HepG2 (cell line): Measurements from ENCODE around the gene CPNE8. TPM values are rescaled to one million over a fixed set of nuclear protein-coding genes. Genes with fewer than 3 reads are reported as not detected.
A peak's percentile ranks its signal among the peaks of the same experiment; 100 is the strongest.

Experiments
- ATAC-seq: fragments of 200-7000 bp; cut with Tn5 transposase; 3 replicates; pipeline ENCODE4 v1.9.1; 2020; ENCODE audit warnings: mild to moderate bottlenecking, moderate library complexity
- BruUV-seq: library from RNA; stranded (reverse); fragments of 400-500 nt; replicated peaks from 2 replicates; lab custom pipeline; 2021; lab: Mats Ljungman, UMichigan
- CTCF ChIA-PET: fragments of 300-600 bp; formaldehyde crosslinking; extraction: SDS; loops from one replicate; lab custom pipeline; 2021; ENCODE audit warnings: low total read pairs, inconsistent platforms, low intra/inter-chr PET ratio; lab: Yijun Ruan, JAX
- POLR2A ChIA-PET: fragments of 350-600 bp; sonication (Branson Sonifier 250); formaldehyde crosslinking; loops from one replicate; lab custom pipeline; 2020; ENCODE audit warnings: antibody characterized with exemption, inconsistent platforms; lab: Yijun Ruan, JAX
- DNase-seq: peaks from one replicate; pipeline ENCODE4 v3.0.0-alpha.2; 2015; ENCODE audit warnings: low spot score
- FAIRE-seq: peaks from 3 replicates; lab custom pipeline; 2011; peaks lifted over from hg19 to GRCh38; lab: Jason Lieb, UNC
- H2AFZ ChIP-seq: one replicate; pipeline ENCODE4 v1.6.1; 2011; ENCODE audit warnings: low read length, inconsistent platforms
- H3K27ac ChIP-seq: fragments of 300-600 bp; 3 replicates; pipeline ENCODE4 v1.8.0; 2011; ENCODE audit warnings: mixed run types, mild to moderate bottlenecking, mixed read lengths, low read length, inconsistent platforms; ENCODE audit not compliant: insufficient read depth; ENCODE audit errors: extremely low read length
- H3K27me3 ChIP-seq, 2 experiments: fragments of 200-600 bp in 1 of 2; 2 replicates in 1 of 2; 3 replicates in 1 of 2; pipeline versions ENCODE4 v1.6.0 to v1.8.0; 2011; ENCODE audit warnings: low read length in 2 of 2, mild to moderate bottlenecking in 2 of 2, moderate library complexity in 2 of 2, inconsistent platforms in 1 of 2; ENCODE audit not compliant: insufficient read depth in 2 of 2, control insufficient read depth in 1 of 2
- H3K36me3 ChIP-seq, 2 experiments: fragments of 200-600 bp in 1 of 2; replicated peaks in 1 of 2; 2 replicates in 1 of 2; 3 replicates in 1 of 2; pipeline versions ENCODE4 v1.5.1 to v1.8.0; 2011; ENCODE audit warnings: low read length in 2 of 2, inconsistent platforms in 1 of 2; ENCODE audit not compliant: insufficient read depth in 2 of 2, control insufficient read depth in 1 of 2
- H3K4me1 ChIP-seq: 2 replicates; pipeline ENCODE4 v1.5.1; 2012; ENCODE audit warnings: low read length, inconsistent platforms; ENCODE audit not compliant: insufficient read depth
- H3K4me2 ChIP-seq: 2 replicates; pipeline ENCODE4 v1.6.0; 2011; ENCODE audit warnings: low read depth, low read length, inconsistent platforms
- H3K4me3 ChIP-seq, 3 experiments: fragments of 200-600 bp in 1 of 3; sonication (generic), shearing (Covaris generic) in 1 of 3; replicated peaks in 1 of 3; 2 replicates each; pipeline ENCODE4 v1.5.1; 2011 to 2016; ENCODE audit warnings: low read length in 3 of 3, inconsistent platforms in 2 of 3, low read depth in 2 of 3, mild to moderate bottlenecking in 2 of 3, control low read depth in 1 of 3, mixed read lengths in 1 of 3; ENCODE audit not compliant: insufficient read depth in 1 of 3
- H3K79me2 ChIP-seq: one replicate; pipeline ENCODE4 v1.6.1; 2011; ENCODE audit warnings: low read length, inconsistent platforms; ENCODE audit not compliant: insufficient read depth
- H3K9ac ChIP-seq: 2 replicates; pipeline ENCODE4 v1.6.0; 2011; ENCODE audit warnings: mild to moderate bottlenecking, low read depth, low read length, inconsistent platforms; ENCODE audit not compliant: insufficient read depth
- H3K9me3 ChIP-seq: 2 replicates; pipeline ENCODE4 v1.5.1; 2012; ENCODE audit warnings: mild to moderate bottlenecking, low read length
- H4K20me1 ChIP-seq: 2 replicates; pipeline ENCODE4 v1.6.0; 2011; ENCODE audit warnings: inconsistent platforms, mild to moderate bottlenecking, low read length, moderate library complexity; ENCODE audit not compliant: insufficient read depth
- AGO2 ChIP-seq: fragments of 200-400 bp; formaldehyde crosslinking; optimal IDR thresholded peaks from 2 replicates; pipeline ENCODE3; 2017; ENCODE audit warnings: mild to moderate bottlenecking, low read depth, low read length, moderate library complexity
- FOXK2 ChIP-seq: fragments of 450-650 bp; IDR thresholded peaks from 2 replicates; pipeline ENCODE4 v1.6.1; 2016
- HCFC1 ChIP-seq: fragments of 150-350 bp; IDR thresholded peaks from 2 replicates; pipeline ENCODE4 v1.6.1; 2014; ENCODE audit warnings: low read depth, low read length
- HNRNPK ChIP-seq: fragments of 200-400 bp; formaldehyde crosslinking; IDR thresholded peaks from 2 replicates; pipeline ENCODE4 v1.6.1; 2018; ENCODE audit warnings: low read length, low read depth, moderate library complexity, mild to moderate bottlenecking; ENCODE audit not compliant: poor library complexity, severe bottlenecking
- RFX3 ChIP-seq: IDR thresholded peaks from 2 replicates; pipeline ENCODE4 v1.6.1; 2016; ENCODE audit warnings: missing biosample characterization, missing genetic modification reagents
- RFX5 ChIP-seq: IDR thresholded peaks from 2 replicates; pipeline ENCODE4 v1.6.1; 2011; ENCODE audit warnings: low read depth, low read length, improper control_type of control experiment
- SATB2 ChIP-seq: sonication (generic); formaldehyde crosslinking; IDR thresholded peaks from 2 replicates; pipeline ENCODE4 v1.5.0; 2020; ENCODE audit warnings: missing genetic modification reagents
- TCF7 ChIP-seq: sonication (generic); IDR thresholded peaks from 2 replicates; pipeline ENCODE4 v1.6.1; 2016; ENCODE audit warnings: antibody characterized with exemption, low read depth
- ZFAT ChIP-seq: sonication (generic); formaldehyde crosslinking; conservative IDR thresholded peaks from 2 replicates; pipeline ENCODE4 v1.8.1; 2023; ENCODE audit warnings: missing genetic modification reagents, inconsistent platforms
- ZNF577 ChIP-seq: sonication (generic); formaldehyde crosslinking; IDR thresholded peaks from 2 replicates; pipeline ENCODE4 v1.4.0; 2020; ENCODE audit warnings: mild to moderate bottlenecking, low read depth, missing genetic modification reagents, borderline replicate concordance
- ZNF720 ChIP-seq: sonication (generic); formaldehyde crosslinking; IDR thresholded peaks from 2 replicates; pipeline ENCODE4 v1.4.0; 2020; ENCODE audit warnings: missing genetic modification reagents
- WGBS: methylation state at CpG from one replicate; pipeline ENCODE4 v1.1.6; 2017; ENCODE audit warnings: low lambda C conversion rate; 5-methylcytosine and 5-hydroxymethylcytosine counted together
- in situ Hi-C: cut with HindIII; loops from 2 replicates; pipeline ENCODE4 v1.10.0; 2017; ENCODE audit warnings: low pct_unique_long_range_greater_than_20kb; ENCODE audit not compliant: extremely low pct_ligation_motif_present
- intact Hi-C: fragments of 100-400 bp; cut with micrococcal nuclease; formaldehyde crosslinking; loops from one replicate; pipeline ENCODE4 v1.10.0; 2022; ENCODE audit not compliant: unreplicated experiment
- polyA plus RNA-seq, 8 experiments: library from polyadenylated mRNA; depleted of rRNA in 3 of 8; stranded (reverse) in 7 of 8; unstranded in 1 of 8; fragments of >200 nt; fragmentation: Illumina TruSeq in 4 of 8; extraction: Trizol in 4 of 8; gene quantifications; 2 replicates each; pipeline versions ENCODE4 v1.2.1 to v1.2.3, GENCODE V29; 2011 to 2016; ENCODE audit warnings: low read depth in 4 of 8, missing spikeins in 1 of 8, mixed read lengths in 1 of 8; ENCODE audit not compliant: insufficient read depth in 1 of 8
- total RNA-seq, 5 experiments: library from RNA; depleted of rRNA; stranded (reverse); fragments of >200 nt; fragmentation: Illumina TruSeq; extraction: Trizol; gene quantifications; 2 replicates each; pipeline ENCODE4 v1.2.3, GENCODE V29; 2016; ENCODE audit warnings: low read depth in 1 of 5
- TF ChIP-seq, protein P1 (sequence below): sonication (generic); formaldehyde crosslinking; conservative IDR thresholded peaks from 2 replicates; pipeline ENCODE4 v1.8.0; 2022; ENCODE audit warnings: mild to moderate bottlenecking, moderate library complexity, missing genetic modification reagents
- TF ChIP-seq, protein P2 (sequence below): sonication (generic); formaldehyde crosslinking; IDR thresholded peaks from 2 replicates; pipeline ENCODE4 v1.4.0; 2020; ENCODE audit warnings: mild to moderate bottlenecking, missing genetic modification reagents

CPNE8 gene
- total and polyA plus RNA-seq, 2 of the 13 experiments (the other 11 are each of a cell fraction or from before 2014, with no cell fraction given): 2.4 to 2.7 TPM

DNA sequence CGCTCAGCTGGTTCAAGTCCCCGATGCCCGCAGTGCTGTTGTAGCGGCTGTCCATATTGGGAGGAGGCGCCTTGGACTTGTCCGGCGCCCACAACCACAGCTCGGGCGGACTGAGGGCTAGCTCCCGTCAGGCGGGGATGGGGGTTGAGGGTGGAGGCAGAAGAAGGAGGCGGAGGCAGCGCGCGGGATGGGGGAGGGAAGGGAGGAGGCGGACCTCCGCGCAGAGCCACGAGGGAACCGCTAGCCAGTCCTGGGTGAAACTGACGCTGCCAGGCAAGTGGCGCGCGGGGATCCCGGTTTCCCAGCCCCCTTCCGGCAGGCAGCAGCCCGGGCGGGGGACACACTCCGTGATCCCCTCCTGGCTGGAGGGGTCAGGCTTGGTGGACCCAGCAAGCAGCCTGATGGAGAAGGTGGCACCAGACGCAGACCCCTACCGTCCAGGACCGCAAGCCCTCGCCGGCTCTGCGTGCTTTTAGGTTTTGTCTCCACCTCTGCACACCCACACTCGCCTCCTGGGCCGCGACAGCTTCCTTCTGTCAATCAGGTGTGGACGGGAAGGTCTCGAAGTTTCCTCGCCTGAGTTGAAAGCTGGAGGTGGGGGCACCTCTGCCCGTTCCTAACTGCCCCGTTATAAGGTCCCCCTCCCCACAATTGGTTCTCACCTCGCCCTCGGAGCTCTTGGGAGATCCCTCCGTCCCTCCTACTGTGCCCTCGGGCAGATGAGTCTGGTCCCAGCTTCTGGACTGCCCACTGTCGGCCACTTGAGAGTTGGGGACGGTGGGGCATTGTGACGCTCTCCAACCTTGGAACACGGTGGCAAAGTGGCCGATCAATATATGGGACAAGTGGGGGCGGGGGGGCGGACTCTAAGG, at the start of gene CPNE8 (continued):
- TF ChIP-seq, protein P1, sequence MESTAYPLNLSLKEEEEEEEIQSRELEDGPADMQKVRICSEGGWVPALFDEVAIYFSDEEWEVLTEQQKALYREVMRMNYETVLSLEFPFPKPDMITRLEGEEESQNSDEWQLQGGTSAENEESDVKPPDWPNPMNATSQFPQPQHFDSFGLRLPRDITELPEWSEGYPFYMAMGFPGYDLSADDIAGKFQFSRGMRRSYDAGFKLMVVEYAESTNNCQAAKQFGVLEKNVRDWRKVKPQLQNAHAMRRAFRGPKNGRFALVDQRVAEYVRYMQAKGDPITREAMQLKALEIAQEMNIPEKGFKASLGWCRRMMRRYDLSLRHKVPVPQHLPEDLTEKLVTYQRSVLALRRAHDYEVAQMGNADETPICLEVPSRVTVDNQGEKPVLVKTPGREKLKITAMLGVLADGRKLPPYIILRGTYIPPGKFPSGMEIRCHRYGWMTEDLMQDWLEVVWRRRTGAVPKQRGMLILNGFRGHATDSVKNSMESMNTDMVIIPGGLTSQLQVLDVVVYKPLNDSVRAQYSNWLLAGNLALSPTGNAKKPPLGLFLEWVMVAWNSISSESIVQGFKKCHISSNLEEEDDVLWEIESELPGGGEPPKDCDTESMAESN: 0 out of 2 replicates have a peak, but pooled peaks have one; percentile 25

DNA sequence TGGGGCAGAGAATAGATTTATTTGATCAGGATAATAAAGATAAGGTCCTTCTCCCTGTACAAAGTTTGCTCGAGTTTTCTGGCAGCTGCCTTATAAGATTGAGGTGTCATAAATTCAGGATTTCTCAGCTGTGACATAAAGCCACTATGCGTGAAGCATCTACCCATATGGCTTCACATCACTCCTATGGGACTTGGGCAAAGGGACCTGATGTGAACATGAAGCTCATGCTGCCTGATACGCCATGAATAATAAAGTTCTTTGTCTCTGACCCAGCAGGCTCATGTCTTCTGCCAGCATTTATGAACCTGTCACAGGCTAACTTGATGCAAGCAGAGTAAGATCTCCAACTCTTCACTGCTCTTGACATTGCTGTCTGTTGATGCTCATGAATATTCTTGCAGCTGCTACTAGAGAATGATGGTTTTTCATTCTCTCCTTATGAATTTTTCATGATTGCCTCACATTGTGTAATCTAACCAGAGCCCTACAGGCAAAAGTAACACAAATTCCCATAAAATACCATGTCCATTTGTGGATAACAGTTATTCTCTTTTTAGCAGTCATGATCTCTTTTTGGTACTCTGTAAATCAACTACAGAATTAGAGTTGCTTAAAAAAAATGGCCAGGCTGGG, 49.0 kb upstream of the CPNE8 start:
- in situ Hi-C loops: no loop called here
- no peak for FAIRE-seq
- CTCF ChIA-PET: no interaction called here

More for the DNA sequence above, 49.0 kb upstream of the CPNE8 start:
- H3K79me2 ChIP-seq: no peaks in the 10 kb centered on the region
- H3K27ac ChIP-seq: no peak overlapping the region
- TF ChIP-seq HCFC1 (no peak), ZFAT (no peak), TCF7 (no peak), RFX5 (no peak), ZNF720 (CRISPR knock-in tag) (no peak), SATB2 (CRISPR knock-in tag) (no peak), HNRNPK (no peak), AGO2 (no peak), FOXK2 (no peak), ZNF577 (CRISPR knock-in tag) (no peak), RFX3 (CRISPR knock-in tag) (no peak)
- TF ChIP-seq, protein P2, sequence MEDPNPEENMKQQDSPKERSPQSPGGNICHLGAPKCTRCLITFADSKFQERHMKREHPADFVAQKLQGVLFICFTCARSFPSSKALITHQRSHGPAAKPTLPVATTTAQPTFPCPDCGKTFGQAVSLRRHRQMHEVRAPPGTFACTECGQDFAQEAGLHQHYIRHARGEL (CRISPR knock-in tag): no peak
- TF ChIP-seq, all 625 proteins: peak for 0
- no TSS peak for BruUV-seq
- no peaks in the 10 kb centered on the region for H3K27me3 ChIP-seq
- H3K36me3 ChIP-seq: no peaks in the 10 kb centered on the region
- H3K4me1 ChIP-seq: no peaks in the 10 kb centered on the region
- no peaks in the 10 kb centered on the region for H3K9me3 ChIP-seq
- no peak overlapping the region for H2AFZ ChIP-seq
- no peaks in the 10 kb centered on the region for H4K20me1 ChIP-seq
- DNase-seq (no peak), ATAC-seq (no peak)
- no peak overlapping the region for H3K9ac ChIP-seq
- intact Hi-C loops: no loop called here
- H3K4me2 ChIP-seq: no peak overlapping the region
- H3K4me3 ChIP-seq: no peak overlapping the region
- POLR2A ChIA-PET: no interaction called here
- WGBS: 50% methylated on average over 2 of the region's 3 CpGs
